Kidney capillary endothelial cell (primary cell): ENCODE data around the gene TIGD3.

ENCODE experiments used
- DNase-seq: peaks from one replicate; pipeline ENCODE4 v3.0.0-alpha.2; 2018; ENCODE audit warnings: low spot score

Gene TIGD3

DNA sequence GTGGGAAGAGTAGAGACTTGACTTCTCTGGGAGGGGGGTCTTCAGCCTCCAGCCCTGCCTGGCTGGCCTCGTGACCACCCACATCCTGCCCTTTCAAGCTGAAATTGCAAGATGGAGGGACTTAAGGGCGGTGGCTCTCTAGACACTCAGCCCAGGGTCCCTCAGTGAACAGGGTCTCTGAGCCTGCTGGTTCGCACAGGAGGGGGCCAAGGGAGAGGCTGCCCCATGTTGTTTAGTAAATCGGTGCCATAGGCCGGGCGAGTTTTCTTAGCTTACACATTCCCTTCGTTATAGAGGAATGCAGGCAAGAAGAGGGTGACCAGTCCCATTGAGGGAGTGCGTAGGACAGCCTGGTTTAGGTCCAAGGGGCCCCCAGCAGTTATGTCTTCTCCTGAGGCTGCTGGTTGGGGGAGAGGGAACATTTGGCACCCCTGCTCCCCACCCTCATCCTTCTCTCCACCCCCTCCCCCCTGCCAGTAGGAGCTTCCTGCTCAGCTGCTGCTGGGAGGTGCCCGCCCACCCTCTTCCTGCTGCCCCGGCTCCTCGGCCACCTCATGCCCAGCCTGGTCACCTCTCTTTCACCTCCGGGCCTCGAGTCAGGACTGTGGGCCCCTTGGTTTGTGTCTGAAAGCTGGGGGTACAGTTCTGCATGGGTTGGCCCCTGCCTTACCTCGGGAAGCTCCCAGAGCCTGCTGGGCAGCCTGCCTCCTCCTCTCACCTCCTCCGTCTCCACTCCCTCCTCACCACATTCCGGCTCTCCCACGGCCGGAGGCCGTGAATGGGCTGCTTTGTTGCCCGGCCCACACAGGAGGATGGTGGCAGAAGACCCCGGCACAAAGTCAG lies 35.8 kb downstream of the TIGD3 start:
- DNase-seq, result peak; percentile 53

DNA sequence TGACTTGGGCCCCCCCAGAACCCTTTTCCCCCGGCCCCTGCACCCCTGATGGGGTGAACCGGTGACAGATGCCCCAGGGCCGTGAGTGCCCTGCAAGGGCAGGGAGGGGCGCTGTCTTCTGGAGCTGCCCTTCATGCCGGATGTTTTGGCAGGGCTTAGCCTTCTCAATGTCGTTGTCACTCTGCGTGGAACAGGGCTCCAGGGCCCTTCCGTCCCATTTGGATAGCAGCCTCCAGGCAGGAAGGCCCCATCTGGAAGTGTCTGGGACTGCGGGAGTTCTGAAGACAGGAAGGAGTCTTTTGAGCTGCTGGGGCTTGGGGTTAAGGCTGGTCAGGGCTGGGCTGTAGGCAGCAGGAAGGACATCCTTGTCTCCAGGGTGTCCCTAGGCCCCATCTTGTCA lies 36.4 kb downstream of the TIGD3 start:
- DNase-seq, result peak; percentile 86

DNA sequence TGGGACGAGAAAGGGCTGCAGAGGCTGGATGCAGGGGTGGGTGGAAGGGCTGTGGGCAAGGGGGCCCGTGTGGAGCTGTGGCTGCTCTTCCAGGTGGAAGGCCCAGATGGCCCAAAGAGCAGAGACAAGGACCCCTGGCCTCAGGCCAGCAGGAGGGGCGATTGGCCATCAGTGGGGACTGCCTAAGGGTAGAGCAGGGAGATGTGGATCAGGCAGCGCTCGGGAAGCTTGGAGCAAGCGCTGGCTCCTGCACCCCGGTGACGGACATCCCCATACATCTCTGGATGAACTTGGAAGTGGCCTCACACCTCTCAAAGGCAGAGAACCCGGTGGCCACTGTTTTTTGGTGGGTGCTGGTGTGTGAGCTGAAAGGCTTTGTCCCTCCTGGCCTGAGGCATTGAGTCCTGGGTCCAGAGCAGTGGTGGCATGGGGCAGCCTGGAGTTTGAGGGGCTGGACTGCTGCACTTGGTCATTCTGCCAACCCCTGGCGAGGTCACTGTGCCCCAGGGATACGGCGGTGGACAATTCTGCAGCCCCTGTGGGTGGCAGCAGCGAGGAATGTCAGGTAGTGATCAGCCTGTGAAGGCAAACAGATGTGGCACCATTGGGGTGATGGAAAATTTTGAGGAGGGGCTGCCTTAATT lies 37.8 kb downstream of the TIGD3 start:
- DNase-seq, result no peak

DNA sequence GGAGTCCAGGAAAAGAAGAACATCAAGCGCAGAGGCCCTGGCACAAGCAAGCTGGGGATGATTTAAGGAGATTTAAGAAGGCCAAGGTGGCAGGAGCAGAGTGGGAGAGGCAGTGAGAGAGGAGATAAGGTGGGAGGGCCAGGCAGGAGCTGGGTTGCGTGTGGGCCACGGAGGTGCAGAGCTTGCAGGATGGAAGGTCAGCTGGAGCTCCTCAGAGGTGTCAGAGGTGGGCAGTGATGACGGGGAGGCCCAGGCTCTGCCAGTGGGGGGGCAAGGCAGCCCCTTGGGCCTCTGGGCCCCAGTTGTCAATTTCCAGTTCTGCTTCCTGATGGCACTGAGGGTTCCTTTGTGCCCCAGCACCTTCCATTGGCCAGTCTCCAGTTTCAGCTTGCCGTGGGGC lies 38.3 kb downstream of the TIGD3 start:
- DNase-seq, result no peak

DNA sequence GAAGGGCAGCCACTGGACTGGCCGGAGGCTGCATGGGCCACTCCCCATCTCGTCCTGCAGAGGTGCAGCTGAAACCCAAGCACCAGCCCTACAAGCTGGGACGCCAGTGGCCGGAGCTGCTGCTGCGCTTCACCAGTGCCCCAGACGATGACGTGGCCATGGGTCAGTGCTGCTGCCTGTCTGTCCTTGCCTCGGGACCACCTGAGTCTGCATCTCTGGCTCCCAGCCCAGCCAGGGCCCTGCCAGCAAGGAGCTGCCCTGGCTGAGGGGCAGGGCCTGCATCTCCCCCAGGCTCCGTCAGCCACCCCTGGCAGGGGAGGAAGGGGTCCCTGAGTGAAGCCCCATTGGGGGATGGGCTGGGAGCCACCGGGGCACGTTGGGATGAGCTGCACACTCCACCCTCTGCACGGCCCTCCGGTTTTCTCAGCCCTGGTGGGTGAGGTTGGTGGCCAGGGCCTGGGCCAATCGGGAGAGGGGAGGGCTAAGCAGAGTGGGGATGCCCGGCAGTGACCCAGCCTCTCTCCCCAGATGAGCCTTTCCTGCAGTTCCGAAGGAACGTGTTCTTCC lies 39.0 kb downstream of the TIGD3 start:
- no peak for DNase-seq

DNA sequence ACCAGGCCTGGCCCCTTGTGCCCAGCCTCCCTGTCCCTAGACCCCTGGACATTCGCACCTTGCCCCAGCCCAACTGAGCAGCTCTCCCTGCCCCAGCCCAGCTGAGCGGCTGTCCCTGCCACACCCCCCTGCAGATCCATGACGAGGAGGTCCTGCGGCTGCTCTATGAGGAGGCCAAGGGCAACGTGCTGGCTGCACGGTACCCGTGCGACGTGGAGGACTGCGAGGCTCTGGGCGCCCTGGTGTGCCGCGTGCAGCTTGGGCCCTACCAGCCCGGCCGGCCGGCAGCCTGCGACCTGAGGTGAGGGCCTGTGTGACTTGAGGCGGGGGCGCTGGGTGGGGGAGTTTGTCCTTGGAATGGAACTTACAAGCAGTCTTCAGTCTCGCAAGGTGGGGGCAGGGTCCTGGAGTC lies 39.6 kb downstream of the TIGD3 start:
- DNase-seq, result no peak

DNA sequence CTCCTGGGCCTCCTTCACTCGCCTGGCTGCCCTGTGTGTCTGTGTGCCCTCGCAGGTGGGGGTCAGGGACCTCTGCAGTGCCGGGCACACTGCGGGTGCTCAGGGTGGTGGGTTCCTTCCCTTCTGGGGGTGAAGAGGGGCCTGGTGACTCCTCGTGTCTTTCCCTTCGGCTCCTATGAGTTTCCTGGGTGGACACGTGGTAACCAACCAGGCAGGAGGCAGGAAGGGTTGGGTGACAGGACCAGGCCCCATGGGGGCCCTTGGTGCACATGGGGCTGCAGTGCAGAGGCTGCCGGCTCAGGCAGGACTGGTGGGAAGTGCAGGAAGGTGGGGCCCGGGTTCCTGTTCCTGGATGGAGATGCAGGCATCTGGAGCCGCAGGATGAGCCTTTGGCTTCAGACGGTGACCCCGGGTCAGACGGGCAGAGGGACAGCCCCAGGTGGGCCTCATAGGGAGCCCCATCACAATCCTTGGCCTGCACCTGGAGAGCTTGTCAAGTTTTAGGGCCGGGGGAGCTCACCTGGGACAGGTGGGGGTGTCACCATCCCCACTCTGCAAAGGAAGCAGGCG lies 41.5 kb downstream of the TIGD3 start:
- no peak for DNase-seq

DNA sequence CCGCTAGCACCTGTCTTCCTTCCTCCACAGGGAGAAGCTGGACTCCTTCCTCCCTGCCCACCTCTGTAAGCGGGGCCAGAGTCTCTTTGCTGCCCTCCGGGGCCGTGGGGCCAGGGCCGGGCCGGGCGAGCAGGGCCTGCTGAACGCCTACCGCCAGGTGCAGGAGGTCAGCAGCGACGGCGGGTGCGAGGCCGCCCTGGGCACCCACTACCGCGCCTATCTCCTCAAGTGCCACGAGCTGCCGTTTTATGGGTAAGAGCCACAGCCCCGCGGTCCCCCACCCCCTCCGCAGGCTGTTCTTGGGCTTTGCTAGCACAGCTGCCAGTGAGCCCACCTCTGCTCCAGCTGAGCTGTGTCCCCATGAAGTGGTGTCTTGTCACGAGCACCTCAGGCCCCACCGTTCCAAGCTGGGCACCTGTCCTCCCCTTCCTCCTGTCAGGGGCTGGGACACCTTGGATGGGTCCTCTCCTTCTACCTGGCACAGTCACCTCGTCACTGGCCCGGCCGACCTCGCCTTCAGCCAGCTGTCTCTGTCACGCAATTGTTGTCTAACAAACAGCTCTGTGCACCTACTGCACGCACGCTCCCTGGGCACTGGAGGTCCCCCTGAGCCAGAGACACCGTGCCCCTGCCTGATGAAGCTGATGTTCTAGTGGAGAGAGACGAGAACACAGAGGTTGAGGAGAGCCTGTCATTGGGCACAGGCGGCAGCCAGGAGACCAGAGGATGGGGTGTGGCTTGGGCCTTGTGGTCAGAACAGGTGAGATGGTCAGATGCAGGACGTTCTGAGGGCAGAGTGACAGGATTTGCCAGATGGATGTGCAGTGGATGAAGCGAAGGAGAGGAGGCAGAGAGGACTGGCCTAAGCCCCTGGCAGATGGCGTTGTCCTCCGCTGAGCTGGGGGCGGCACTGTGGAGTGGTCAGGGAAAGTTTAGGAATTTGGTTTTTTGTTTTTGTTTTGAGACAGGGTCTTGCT lies 42.5 kb downstream of the TIGD3 start:
- DNase-seq, result no peak

DNA sequence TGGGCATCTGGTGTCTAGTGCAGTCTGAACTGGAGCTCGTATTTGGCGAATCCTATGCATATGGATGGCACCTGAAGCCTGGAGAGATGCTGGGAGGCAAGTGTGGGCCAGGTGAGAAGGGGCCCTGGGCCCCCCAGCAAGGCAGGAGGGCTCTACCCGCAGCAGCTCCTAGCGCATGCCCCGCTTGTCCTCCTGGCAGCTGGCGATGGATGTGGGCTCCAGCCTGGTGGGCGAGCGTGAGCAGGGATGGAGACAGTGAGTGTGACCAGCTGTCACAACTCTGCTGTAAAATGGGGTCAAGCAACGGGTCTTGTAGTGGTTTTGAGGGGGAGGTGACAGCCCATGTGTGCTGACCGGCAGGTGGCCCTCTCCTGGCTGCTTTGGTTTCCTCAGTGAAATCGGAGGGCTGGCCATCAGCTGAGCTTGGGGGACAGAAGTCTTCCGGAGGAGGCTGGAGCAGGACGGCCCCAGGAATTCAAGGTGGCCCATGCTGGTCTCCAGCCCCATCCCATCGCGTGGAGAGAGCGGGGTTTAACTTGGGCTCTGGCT lies 43.9 kb downstream of the TIGD3 start:
- DNase-seq, result no peak

DNA sequence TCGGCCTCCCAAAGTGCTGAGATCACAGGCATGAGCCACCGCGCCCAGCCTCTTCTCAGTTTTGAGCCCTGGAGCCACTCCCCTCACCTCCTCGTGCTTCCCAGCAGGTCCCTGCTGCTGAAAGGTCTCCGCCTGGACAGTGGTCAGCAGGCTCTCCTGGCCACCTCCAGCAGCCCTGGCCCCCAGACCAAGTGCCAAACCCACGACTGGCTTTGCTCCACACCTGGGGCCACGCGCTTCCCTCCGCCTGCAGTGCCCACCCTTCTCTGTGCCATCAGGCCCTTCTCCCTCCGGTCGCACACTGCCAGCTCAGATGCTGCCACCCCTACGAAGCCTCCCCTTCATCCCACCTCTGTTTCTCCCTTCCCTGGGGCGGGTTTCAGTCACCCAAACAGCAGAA lies 44.7 kb downstream of the TIGD3 start:
- no peak for DNase-seq

DNA sequence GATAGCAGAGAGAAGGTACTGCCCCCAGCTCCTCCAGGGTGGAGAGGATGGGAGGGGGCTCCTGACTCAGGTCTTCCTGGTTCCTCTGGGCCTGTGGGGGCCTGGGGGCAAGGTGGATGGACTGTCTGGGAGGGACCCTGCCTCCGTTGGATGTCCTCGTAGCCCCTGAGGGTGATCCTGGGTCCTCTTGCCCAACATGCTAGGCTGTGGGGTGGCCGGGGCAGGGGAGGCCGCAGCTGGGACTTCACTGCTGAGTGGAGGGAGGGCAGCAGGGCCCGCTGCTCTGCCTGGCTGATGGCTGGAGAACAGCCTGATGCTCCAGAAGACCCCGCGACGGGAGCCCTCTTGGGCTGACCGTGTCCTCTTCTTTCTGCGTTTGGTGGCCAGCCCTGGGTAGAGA lies 45.3 kb downstream of the TIGD3 start:
- no peak for DNase-seq

DNA sequence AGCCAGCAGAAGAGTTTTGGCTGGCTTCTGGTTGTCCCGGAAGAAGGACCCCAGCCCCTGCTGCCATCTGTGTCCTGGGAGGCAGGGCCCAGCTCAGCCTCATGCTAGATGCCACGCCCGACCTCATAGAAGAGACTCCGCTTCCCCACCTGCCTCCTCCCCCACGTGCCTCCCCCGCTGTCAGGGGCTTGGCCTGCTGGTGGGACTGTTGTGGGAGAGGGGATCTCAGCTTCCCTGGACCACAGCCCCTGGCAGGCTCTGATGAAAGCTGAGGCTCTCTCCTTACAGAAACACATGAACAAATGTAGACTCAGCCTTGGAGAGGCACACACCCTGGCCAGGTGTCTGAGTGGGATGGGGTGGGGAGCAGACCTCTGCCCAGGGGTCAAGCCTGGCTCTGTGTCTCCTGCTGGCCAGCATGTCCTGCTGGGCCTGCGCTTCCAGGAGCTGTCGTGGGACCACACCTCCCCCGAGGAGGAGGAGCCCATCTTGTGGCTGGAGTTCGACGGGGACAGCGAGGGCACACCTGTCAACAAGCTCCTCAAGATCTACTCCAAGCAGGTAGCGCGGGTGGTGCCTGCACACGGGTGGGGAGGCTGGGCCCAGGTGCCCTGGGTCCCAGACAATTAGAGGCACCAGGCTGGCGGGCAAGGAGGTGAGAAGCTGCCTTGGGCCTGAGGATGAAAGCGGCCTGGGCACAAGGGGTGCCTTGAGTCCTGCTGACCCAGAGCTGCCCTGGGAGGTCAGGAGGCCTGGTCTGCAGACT lies 45.9 kb downstream of the TIGD3 start:
- DNase-seq, result no peak

DNA sequence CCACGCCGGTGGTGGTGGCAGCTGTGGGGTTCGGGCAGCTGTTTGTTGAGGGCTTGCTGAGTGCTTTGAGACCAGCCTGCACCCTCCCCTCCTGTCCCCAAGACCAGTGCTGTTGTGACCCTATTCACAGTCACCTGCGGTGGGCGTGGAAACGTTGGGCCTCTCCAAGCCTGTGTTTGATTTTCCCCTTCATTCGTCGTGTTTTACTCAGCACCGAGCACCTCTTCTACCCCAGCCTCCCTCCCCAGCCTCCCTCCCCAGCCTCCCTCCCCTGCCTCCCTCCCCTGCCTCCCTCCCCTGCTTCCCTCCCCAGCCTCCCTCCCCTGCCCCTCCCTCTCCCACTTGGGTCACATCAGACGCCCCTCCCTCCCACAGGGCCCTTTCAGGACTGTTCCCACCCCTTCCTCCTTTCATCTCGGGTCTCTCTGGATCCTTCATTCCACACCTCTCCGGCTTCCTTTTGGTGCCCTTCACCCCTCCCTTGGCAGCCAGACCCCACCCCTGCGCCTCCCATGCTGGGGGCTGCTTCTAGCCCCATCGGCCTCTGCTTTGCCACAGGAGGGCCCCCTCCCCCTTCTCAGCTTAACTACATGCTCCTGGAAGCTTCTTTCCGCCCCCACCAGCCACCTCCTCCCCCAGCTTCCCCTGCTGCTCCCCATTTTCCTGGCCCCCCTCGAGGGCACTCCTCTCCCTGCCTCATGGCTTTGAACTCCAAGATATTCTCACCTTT lies 46.7 kb downstream of the TIGD3 start:
- no peak for DNase-seq

DNA sequence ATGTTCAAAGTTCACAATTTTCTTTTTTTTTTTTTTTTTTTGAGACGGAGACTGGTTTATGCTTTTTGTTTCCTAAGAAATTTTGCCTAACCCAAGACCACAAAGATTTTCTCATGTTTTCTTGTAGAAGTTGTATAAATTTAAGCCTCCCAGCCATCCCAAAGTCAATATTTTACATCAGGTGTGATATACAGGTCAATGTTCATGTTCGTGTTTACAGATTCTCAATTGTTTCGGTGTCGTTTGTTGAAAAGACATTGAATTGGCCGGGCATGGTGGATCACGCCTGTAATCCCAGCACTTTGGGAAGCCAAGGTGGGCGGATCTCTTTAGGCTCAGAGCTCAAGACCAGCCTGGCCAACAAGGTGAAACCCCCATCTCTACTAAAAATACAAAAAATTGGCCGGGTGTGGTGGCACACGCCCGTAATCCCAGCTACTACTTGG lies 47.3 kb downstream of the TIGD3 start:
- DNase-seq, result no peak

DNA sequence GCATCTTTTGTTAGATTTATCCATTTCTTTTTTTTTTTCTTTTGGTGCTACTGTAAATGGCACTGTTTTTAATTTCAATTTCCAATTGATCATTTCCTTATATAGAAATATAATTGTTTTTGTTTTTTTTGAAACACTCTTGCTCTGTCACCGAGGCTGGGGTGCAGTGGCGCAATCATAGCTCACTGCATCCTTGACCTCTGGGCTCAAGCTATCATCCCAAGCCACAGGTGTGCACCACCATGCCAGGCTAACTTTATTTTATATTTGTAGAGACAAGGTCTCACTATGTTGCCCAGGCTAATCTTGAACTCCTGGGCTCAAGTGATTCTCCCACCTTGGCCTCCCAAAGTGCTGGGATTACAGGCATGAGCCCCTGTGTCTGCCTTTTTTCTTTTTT lies 48.2 kb downstream of the TIGD3 start:
- DNase-seq, result no peak

DNA sequence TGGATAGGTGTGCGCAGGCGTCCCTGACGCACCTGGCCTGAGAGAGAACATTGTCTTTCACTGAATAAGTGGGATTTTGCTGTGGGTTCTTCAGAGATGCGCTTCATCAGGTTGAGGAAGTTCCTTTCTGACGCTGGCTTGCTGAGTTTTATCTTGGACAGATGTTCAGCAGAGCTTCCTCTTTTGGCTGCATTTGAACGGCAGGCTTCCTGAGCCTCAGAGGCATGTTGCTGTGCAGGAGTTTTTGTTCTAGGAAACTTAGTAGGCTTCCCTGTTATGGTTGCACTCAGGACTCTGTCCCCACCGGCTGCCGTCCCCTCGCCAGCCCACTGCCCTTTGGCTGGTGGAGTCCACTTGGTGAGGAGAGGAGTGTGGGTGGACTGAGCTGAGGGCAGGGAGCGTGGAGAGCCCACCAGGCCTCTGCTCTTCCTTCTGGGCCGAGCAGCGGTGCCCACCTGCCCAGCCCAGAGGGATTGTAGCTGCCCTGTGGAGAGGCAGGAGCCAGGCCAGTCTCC lies 49.1 kb downstream of the TIGD3 start:
- DNase-seq, result no peak

DNA sequence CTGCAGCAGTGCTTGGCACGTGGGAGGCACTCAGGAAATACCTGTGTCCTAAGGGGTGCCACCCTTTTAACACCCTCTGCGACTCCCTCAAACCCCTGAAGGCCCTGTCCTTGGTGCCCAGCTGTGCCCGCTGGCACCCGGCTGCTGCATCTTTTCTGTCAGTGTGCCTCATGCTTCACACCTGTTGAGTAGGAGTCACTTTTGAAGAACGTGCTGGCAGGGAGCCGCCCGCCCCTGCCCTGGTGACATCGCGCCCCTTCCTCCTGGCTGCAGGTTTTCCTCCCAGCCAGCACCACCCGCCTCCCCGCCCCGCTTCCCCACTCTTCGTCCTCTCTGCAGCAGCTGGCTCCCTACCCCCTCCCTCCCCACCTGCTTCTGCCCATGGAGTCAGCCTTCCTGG lies 49.7 kb downstream of the TIGD3 start:
- no peak for DNase-seq

DNA sequence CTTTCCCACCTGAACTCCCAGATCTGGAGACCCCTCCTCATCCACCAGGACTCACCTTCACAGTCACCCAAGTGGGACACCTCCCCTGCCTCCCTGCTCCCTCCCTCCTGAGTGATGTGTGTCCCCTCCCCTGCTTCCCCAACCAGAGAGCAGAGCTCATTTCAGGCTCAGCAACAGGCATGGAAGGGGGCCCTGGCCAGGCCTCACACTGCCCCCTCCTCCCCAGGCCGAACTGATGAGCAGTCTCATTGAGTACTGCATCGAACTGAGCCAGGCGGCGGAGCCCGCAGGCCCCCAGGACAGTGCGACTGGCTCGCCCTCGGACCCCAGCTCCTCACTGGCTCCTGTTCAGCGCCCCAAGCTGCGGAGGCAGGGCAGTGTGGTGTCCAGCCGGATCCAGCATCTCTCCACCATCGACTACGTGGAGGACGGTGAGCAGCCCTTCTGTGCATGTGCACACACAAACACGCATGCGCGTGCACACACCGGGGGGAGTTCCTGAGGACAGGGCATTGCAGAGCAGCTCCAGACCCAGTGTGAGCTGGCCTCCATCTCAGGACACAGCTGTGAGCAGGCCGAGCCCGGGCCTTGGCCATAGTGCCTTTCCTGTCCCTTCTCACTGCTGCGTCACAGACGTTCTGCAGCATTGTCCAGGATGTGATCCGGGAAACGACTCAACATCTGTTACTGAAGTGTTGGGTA lies 50.2 kb downstream of the TIGD3 start:
- DNase-seq, result peak; percentile 79
